ENCODE data around the gene ASTN2.

GRCh38 chr9:116757030-116757429, 657.8 kb downstream of the ASTN2 start:
- no peak for TF ChIP-seq CTCF (conservative IDR thresholded peaks at IDR 0.05 in 1 of 2, IDR thresholded peaks at IDR 0.05 in 1 of 2; ENCODE audit: extremely low read depth in 1 of 2, insufficient read depth in 1 of 2, low read depth in 1 of 2, low read length in 2 of 2)
- TF ChIP-seq EZH2 (IDR thresholded peaks at IDR 0.05; ENCODE audit: borderline replicate concordance, low read length) = no peak
